Mesothelial cell of epicardium (in vitro differentiated cells): ENCODE data around the gene FBXW2. TPM values are rescaled to one million over a fixed set of nuclear protein-coding genes. Genes with fewer than 3 reads are reported as not detected.

Source experiments
- DNase-seq, 2 experiments: peaks; one replicate each; pipeline ENCODE4 v3.0.0; 2021; ENCODE audit warnings: low spot score in 2 of 2; ENCODE audit not compliant: unreplicated experiment in 2 of 2
- H3K27ac Mint-ChIP-seq: 2 replicates; pipeline ENCODE4 v1.8.0; 2021; ENCODE audit warnings: mixed read lengths
- H3K27me3 Mint-ChIP-seq: 2 replicates; pipeline ENCODE4 v1.8.0; 2021; ENCODE audit warnings: low read depth, mixed read lengths
- H3K36me3 Mint-ChIP-seq: 2 replicates; pipeline ENCODE4 v1.8.0; 2021; ENCODE audit warnings: mixed read lengths
- H3K4me1 Mint-ChIP-seq: 2 replicates; pipeline ENCODE4 v1.8.0; 2021; ENCODE audit warnings: mixed read lengths
- H3K4me3 Mint-ChIP-seq: 2 replicates; pipeline ENCODE4 v1.8.0; 2021; ENCODE audit warnings: mild to moderate bottlenecking, moderate library complexity, mixed read lengths
- H3K9me3 Mint-ChIP-seq: 2 replicates; pipeline ENCODE4 v1.8.0; 2021; ENCODE audit warnings: mixed read lengths
- total RNA-seq: library from RNA; stranded (reverse); gene quantifications from 3 replicates; pipeline ENCODE4 v1.2.1, GENCODE V29; 2021
- TF ChIP-seq, protein P1 (sequence below): fragments of 200-600 bp; sonication (generic); IDR thresholded peaks from one replicate; pipeline ENCODE4 v1.5.0; 2021; ENCODE audit warnings: antibody characterized with exemption; ENCODE audit not compliant: unreplicated experiment

Gene FBXW2
- total RNA-seq, 1 donor from 2014 or later = 67.5 TPM

- Mint-ChIP-seq H3K4me3 (no peak overlapping the region), H3K27me3 (no peaks in the 10 kb centered on the region), H3K9me3 (peaks cover 7% of the 10 kb centered on the region), H3K36me3 (peaks cover 3% of the 10 kb centered on the region), H3K4me1 (no peaks in the 10 kb centered on the region), H3K27ac (no peak overlapping the region)
- DNase-seq = no peak
- TF ChIP-seq, protein P1, sequence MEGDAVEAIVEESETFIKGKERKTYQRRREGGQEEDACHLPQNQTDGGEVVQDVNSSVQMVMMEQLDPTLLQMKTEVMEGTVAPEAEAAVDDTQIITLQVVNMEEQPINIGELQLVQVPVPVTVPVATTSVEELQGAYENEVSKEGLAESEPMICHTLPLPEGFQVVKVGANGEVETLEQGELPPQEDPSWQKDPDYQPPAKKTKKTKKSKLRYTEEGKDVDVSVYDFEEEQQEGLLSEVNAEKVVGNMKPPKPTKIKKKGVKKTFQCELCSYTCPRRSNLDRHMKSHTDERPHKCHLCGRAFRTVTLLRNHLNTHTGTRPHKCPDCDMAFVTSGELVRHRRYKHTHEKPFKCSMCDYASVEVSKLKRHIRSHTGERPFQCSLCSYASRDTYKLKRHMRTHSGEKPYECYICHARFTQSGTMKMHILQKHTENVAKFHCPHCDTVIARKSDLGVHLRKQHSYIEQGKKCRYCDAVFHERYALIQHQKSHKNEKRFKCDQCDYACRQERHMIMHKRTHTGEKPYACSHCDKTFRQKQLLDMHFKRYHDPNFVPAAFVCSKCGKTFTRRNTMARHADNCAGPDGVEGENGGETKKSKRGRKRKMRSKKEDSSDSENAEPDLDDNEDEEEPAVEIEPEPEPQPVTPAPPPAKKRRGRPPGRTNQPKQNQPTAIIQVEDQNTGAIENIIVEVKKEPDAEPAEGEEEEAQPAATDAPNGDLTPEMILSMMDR = no peak
Observed at GRCh38 chr9:120741191-120741590, 52.0 kb downstream of the FBXW2 start.

DNA sequence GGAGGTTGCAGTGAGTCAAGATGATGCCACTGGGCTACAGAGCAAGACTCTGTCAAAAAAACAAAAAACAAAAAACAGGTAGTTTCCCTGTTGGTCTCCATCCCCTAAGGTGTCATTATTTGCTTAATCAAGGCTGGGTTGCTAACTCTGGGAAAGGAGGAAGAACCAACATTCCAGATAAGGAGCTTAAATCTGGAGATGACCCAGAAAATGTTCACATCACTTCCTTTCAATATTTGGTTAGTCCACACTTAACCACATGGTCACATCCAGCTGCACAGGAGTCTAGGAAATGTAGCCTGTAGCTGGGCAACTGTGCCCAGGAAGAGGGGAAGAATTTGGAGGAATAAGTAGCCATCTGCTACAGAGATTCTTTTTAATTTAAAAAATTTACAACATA, 53.1 kb downstream of the FBXW2 start:
- Mint-ChIP-seq H3K4me3 (no peak overlapping the region), H3K27ac (no peak overlapping the region), H3K36me3 (peaks cover under 1% of the 10 kb centered on the region), H3K27me3 (no peaks in the 10 kb centered on the region), H3K9me3 (peaks cover under 1% of the 10 kb centered on the region), H3K4me1 (no peaks in the 10 kb centered on the region)
- no peak for DNase-seq
- TF ChIP-seq, protein P1 = no peak

- H3K36me3 Mint-ChIP-seq = no peaks in the 10 kb centered on the region
- no peak for DNase-seq
- no peak overlapping the region for H3K4me3 Mint-ChIP-seq
- H3K9me3 Mint-ChIP-seq = no peaks in the 10 kb centered on the region
- H3K27me3 Mint-ChIP-seq = no peaks in the 10 kb centered on the region
- H3K4me1 Mint-ChIP-seq = no peaks in the 10 kb centered on the region
- TF ChIP-seq, protein P1 = no peak
- H3K27ac Mint-ChIP-seq = no peak overlapping the region
Observed at GRCh38 chr9:120737416-120738165, 55.6 kb downstream of the FBXW2 start.

- TF ChIP-seq, protein P1 = no peak
- Mint-ChIP-seq H3K27ac (no peak overlapping the region), H3K9me3 (no peaks in the 10 kb centered on the region)
Observed at GRCh38 chr9:120736881-120737280, 56.3 kb downstream of the FBXW2 start.

DNA sequence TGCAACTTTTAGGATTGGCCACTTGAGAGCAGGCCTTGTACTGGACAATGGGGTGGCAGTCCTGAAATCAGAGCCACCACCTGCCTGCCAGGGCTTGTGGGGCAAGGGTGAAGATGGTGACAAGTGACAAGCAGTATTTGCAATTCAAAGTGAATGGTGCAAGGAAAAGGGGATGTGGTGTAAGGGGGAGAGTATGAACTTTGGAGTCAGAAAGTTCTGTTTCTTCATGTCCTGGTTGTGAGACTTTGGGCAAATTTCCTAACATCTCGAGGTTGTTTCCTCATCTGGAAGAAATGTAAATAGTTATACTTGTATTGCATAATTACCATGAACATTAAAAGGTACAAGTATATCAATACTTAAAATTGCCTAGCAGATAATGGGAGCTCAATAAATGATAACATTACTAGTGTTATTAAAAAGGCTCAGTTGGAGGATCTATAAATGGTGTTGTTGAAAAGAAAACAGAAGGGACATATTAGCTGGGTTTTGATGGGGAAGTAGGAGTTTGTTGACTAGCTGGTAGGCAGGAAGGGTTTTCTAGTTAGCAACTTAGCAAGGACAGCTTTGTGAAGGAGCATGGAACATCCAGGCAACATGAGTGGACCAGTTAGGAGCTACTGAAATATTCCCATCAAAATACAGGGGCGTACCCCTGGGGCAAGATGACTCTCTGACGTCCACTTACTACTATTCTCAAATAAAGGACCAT, 57.6 kb downstream of the FBXW2 start:
- Mint-ChIP-seq H3K36me3 (no peaks in the 10 kb centered on the region), H3K9me3 (no peaks in the 10 kb centered on the region), H3K4me1 (no peaks in the 10 kb centered on the region), H3K27me3 (no peaks in the 10 kb centered on the region), H3K4me3 (no peak overlapping the region), H3K27ac (no peak overlapping the region)
- TF ChIP-seq, protein P1 = no peak
- no peak for DNase-seq

More at GRCh38 chr9:120736881-120737280, 56.3 kb downstream of the FBXW2 start:
- H3K27me3 Mint-ChIP-seq = no peaks in the 10 kb centered on the region
- DNase-seq = no peak
- H3K36me3 Mint-ChIP-seq = no peaks in the 10 kb centered on the region
- no peaks in the 10 kb centered on the region for H3K4me1 Mint-ChIP-seq
- H3K4me3 Mint-ChIP-seq = no peak overlapping the region
